Measurements from ENCODE around the gene GNB1L.
A peak's percentile ranks its signal among the peaks of the same experiment; 100 is the strongest.

The GNB1L gene

GRCh38 chr22:19742160-19743066, 112.3 kb downstream of the GNB1L start:
- DNase-seq (ENCODE audit: low read depth, low spot score), result no peak
- no peak for TF ChIP-seq ZNF274 (IDR thresholded peaks at IDR 0.05; ENCODE audit: low read depth, low read length)
- H3K4me3 ChIP-seq (ENCODE audit: insufficient read length, low read depth), result no peak overlapping the region
- H3K36me3 ChIP-seq (ENCODE audit: insufficient read depth, insufficient read length, low read length), result no peaks in the 10 kb centered on the region
- H3K4me1 ChIP-seq (ENCODE audit: insufficient read depth, insufficient read length), result peaks cover 16% of the 10 kb centered on the region
- no peaks in the 10 kb centered on the region for H3K9me3 ChIP-seq (ENCODE audit: insufficient read depth, low read length)
- no peak overlapping the region for H3K9ac ChIP-seq (ENCODE audit: insufficient read length, low read depth)
- H3K27me3 ChIP-seq (ENCODE audit: insufficient read depth, insufficient read length), result no peaks in the 10 kb centered on the region

- DNase-seq (ENCODE audit: low read depth, low spot score), result no peak
- no peak for TF ChIP-seq SUZ12 (IDR thresholded peaks at IDR 0.05; ENCODE audit: extremely low read depth, insufficient read depth, insufficient read length)
- no peak for TF ChIP-seq YY1 (IDR thresholded peaks at IDR 0.05; ENCODE audit: insufficient read depth, insufficient read length)
- TF ChIP-seq ZNF274 (IDR thresholded peaks at IDR 0.05; ENCODE audit: low read depth, low read length), result no peak
- Histone ChIP-seq H3K9ac (ENCODE audit: insufficient read length, low read depth) (no peak overlapping the region), H3K4me1 (ENCODE audit: insufficient read depth, insufficient read length) (peaks cover 20% of the 10 kb centered on the region), H3K36me3 (ENCODE audit: insufficient read depth, insufficient read length, low read length) (no peaks in the 10 kb centered on the region), H3K9me3 (ENCODE audit: insufficient read depth, low read length) (no peaks in the 10 kb centered on the region), H3K27me3 (ENCODE audit: insufficient read depth, insufficient read length) (no peaks in the 10 kb centered on the region), H3K4me3 (ENCODE audit: insufficient read length, low read depth) (no peak overlapping the region)
Observed at GRCh38 chr22:19741053-19741452, 113.6 kb downstream of the GNB1L start.

- no peaks in the 10 kb centered on the region for H3K27me3 ChIP-seq (ENCODE audit: insufficient read depth, insufficient read length)
- no peak for DNase-seq (ENCODE audit: low read depth, low spot score)
- H3K9me3 ChIP-seq (ENCODE audit: insufficient read depth, low read length), result no peaks in the 10 kb centered on the region
- no peak overlapping the region for H3K4me3 ChIP-seq (ENCODE audit: insufficient read length, low read depth)
- peaks cover 22% of the 10 kb centered on the region for H3K4me1 ChIP-seq (ENCODE audit: insufficient read depth, insufficient read length)
- no peak overlapping the region for H3K9ac ChIP-seq (ENCODE audit: insufficient read length, low read depth)
- no peak for TF ChIP-seq YY1 (IDR thresholded peaks at IDR 0.05; ENCODE audit: insufficient read depth, insufficient read length)
- no peak for TF ChIP-seq SUZ12 (IDR thresholded peaks at IDR 0.05; ENCODE audit: extremely low read depth, insufficient read depth, insufficient read length)
- no peak for TF ChIP-seq ZNF274 (IDR thresholded peaks at IDR 0.05; ENCODE audit: low read depth, low read length)
- no peaks in the 10 kb centered on the region for H3K36me3 ChIP-seq (ENCODE audit: insufficient read depth, insufficient read length, low read length)
Observed at GRCh38 chr22:19740586-19740985, 114.1 kb downstream of the GNB1L start.

- no peak for DNase-seq (ENCODE audit: low read depth, low spot score)
- Histone ChIP-seq H3K27me3 (ENCODE audit: insufficient read depth, insufficient read length) (no peaks in the 10 kb centered on the region), H3K9ac (ENCODE audit: insufficient read length, low read depth) (no peak overlapping the region), H3K4me3 (ENCODE audit: insufficient read length, low read depth) (no peak overlapping the region), H3K36me3 (ENCODE audit: insufficient read depth, insufficient read length, low read length) (no peaks in the 10 kb centered on the region), H3K4me1 (ENCODE audit: insufficient read depth, insufficient read length) (peaks cover 20% of the 10 kb centered on the region), H3K9me3 (ENCODE audit: insufficient read depth, low read length) (no peaks in the 10 kb centered on the region)
- TF ChIP-seq SUZ12 (IDR thresholded peaks at IDR 0.05; ENCODE audit: extremely low read depth, insufficient read depth, insufficient read length), result no peak
- no peak for TF ChIP-seq YY1 (IDR thresholded peaks at IDR 0.05; ENCODE audit: insufficient read depth, insufficient read length)
- TF ChIP-seq ZNF274 (IDR thresholded peaks at IDR 0.05; ENCODE audit: low read depth, low read length), result no peak
Observed at GRCh38 chr22:19739911-19740449, 114.7 kb downstream of the GNB1L start.

- H3K9ac ChIP-seq (ENCODE audit: insufficient read length, low read depth), result no peak overlapping the region
- no peak for DNase-seq (ENCODE audit: low read depth, low spot score)
- no peak for TF ChIP-seq SUZ12 (IDR thresholded peaks at IDR 0.05; ENCODE audit: extremely low read depth, insufficient read depth, insufficient read length)
- no peak for TF ChIP-seq YY1 (IDR thresholded peaks at IDR 0.05; ENCODE audit: insufficient read depth, insufficient read length)
- TF ChIP-seq ZNF274 (IDR thresholded peaks at IDR 0.05; ENCODE audit: low read depth, low read length), result no peak
- H3K4me3 ChIP-seq (ENCODE audit: insufficient read length, low read depth), result no peak overlapping the region
- H3K4me1 ChIP-seq (ENCODE audit: insufficient read depth, insufficient read length), result peaks cover 20% of the 10 kb centered on the region
- no peaks in the 10 kb centered on the region for H3K36me3 ChIP-seq (ENCODE audit: insufficient read depth, insufficient read length, low read length)
- no peaks in the 10 kb centered on the region for H3K9me3 ChIP-seq (ENCODE audit: insufficient read depth, low read length)
- H3K27me3 ChIP-seq (ENCODE audit: insufficient read depth, insufficient read length), result no peaks in the 10 kb centered on the region
Observed at GRCh38 chr22:19739448-19739895, 115.2 kb downstream of the GNB1L start.

GRCh38 chr22:19738664-19739447, 115.8 kb downstream of the GNB1L start:
- TF ChIP-seq SUZ12 (IDR thresholded peaks at IDR 0.05; ENCODE audit: extremely low read depth, insufficient read depth, insufficient read length) (no peak), ZNF274 (IDR thresholded peaks at IDR 0.05; ENCODE audit: low read depth, low read length) (no peak), YY1 (IDR thresholded peaks at IDR 0.05; ENCODE audit: insufficient read depth, insufficient read length) (no peak)
- H3K36me3 ChIP-seq (ENCODE audit: insufficient read depth, insufficient read length, low read length), result no peaks in the 10 kb centered on the region
- peaks cover 20% of the 10 kb centered on the region for H3K4me1 ChIP-seq (ENCODE audit: insufficient read depth, insufficient read length)
- no peak overlapping the region for H3K4me3 ChIP-seq (ENCODE audit: insufficient read length, low read depth)
- no peaks in the 10 kb centered on the region for H3K27me3 ChIP-seq (ENCODE audit: insufficient read depth, insufficient read length)
- H3K9me3 ChIP-seq (ENCODE audit: insufficient read depth, low read length), result no peaks in the 10 kb centered on the region
- H3K9ac ChIP-seq (ENCODE audit: insufficient read length, low read depth), result peak overlapping the region; percentile 50
- no peak for DNase-seq (ENCODE audit: low read depth, low spot score)

Data from NT2/D1 (cell line).